CD4-positive, alpha-beta T cell treated with Interleukin-17A for 4 hours (primary cell): ENCODE data around the gene ATP11A.
"Not testable (repeated sequence)": the region's sequence is repeated elsewhere in the genome, so short reads cannot be mapped to it uniquely, and the experiment has no call there.

Experiments used
- DNase-seq: peaks from one replicate; pipeline ENCODE4 v3.0.0-alpha.2; 2020; ENCODE audit warnings: mixed read lengths

ATP11A gene

GRCh38 chr13:112779856-112780604 is 90.2 kb downstream of the ATP11A start:
- no peak for DNase-seq

- no peak for DNase-seq
Measured at GRCh38 chr13:112781287-112781686, 91.4 kb downstream of the ATP11A start.

GRCh38 chr13:112781881-112782361 is 92.1 kb downstream of the ATP11A start:
- no peak for DNase-seq

- DNase-seq: no peak
Measured at GRCh38 chr13:112782429-112783010, 92.7 kb downstream of the ATP11A start.

- no peak for DNase-seq
Measured at GRCh38 chr13:112783135-112783977, 93.5 kb downstream of the ATP11A start.

GRCh38 chr13:112783978-112784371 is 94.1 kb downstream of the ATP11A start:
- no peak for DNase-seq

GRCh38 chr13:112784811-112785482 is 95.1 kb downstream of the ATP11A start:
- no peak for DNase-seq

- DNase-seq: no peak
Measured at GRCh38 chr13:112785483-112785856, 95.6 kb downstream of the ATP11A start.

- not testable (repeated sequence) for DNase-seq
Measured at GRCh38 chr13:112786810-112787209, 97.0 kb downstream of the ATP11A start.

GRCh38 chr13:112790735-112791641 is 101.2 kb downstream of the ATP11A start:
- no peak for DNase-seq

- DNase-seq: no peak
Measured at GRCh38 chr13:112791663-112792440, 102.0 kb downstream of the ATP11A start.

GRCh38 chr13:112792511-112792910 is 102.7 kb downstream of the ATP11A start:
- DNase-seq: no peak

- DNase-seq: no peak
Measured at GRCh38 chr13:112793545-112794445, 104.0 kb downstream of the ATP11A start.

GRCh38 chr13:112795277-112795676 is 105.4 kb downstream of the ATP11A start:
- no peak for DNase-seq

- no peak for DNase-seq
Measured at GRCh38 chr13:112796190-112796915, 106.5 kb downstream of the ATP11A start.

- DNase-seq: no peak
Measured at GRCh38 chr13:112799394-112799793, 109.6 kb downstream of the ATP11A start.

- no peak for DNase-seq
Measured at GRCh38 chr13:112800057-112800456, 110.2 kb downstream of the ATP11A start.

GRCh38 chr13:112800807-112801206 is 111.0 kb downstream of the ATP11A start:
- DNase-seq: not testable (repeated sequence)

GRCh38 chr13:112802802-112803195 is 113.0 kb downstream of the ATP11A start:
- DNase-seq: no peak
